HPDE6-E6E7 (cell line): Measurements from ENCODE around the gene IQSEC1.

ENCODE experiments used
- DNase-seq: peaks from one replicate; pipeline ENCODE4 v3.0.0; 2011; ENCODE audit warnings: missing footprints; ENCODE audit errors: extremely low spot score

The IQSEC1 gene

GRCh38 chr3:13068269-13069010 lies 4.8 kb downstream of the IQSEC1 start:
- DNase-seq: no peak

- DNase-seq: no peak
Observed at GRCh38 chr3:13067778-13068177, 5.5 kb downstream of the IQSEC1 start.

GRCh38 chr3:13066834-13067233 lies 6.4 kb downstream of the IQSEC1 start:
- no peak for DNase-seq

- no peak for DNase-seq
Observed at GRCh38 chr3:13066236-13066635, 7.0 kb downstream of the IQSEC1 start.

- DNase-seq: no peak
Observed at GRCh38 chr3:13065727-13066126, 7.5 kb downstream of the IQSEC1 start.

- DNase-seq: no peak
Observed at GRCh38 chr3:13064964-13065363, 8.3 kb downstream of the IQSEC1 start.

- DNase-seq: no peak
Observed at GRCh38 chr3:13064159-13064868, 8.9 kb downstream of the IQSEC1 start.

- no peak for DNase-seq
Observed at GRCh38 chr3:13063225-13063624, 10.0 kb downstream of the IQSEC1 start.

GRCh38 chr3:13062647-13063046 lies 10.6 kb downstream of the IQSEC1 start:
- no peak for DNase-seq

GRCh38 chr3:13060341-13060910 lies 12.8 kb downstream of the IQSEC1 start:
- no peak for DNase-seq

GRCh38 chr3:13058346-13059120 lies 14.7 kb downstream of the IQSEC1 start:
- no peak for DNase-seq

- no peak for DNase-seq
Observed at GRCh38 chr3:13057282-13058040, 15.8 kb downstream of the IQSEC1 start.

GRCh38 chr3:13055634-13056033 lies 17.6 kb downstream of the IQSEC1 start:
- no peak for DNase-seq

GRCh38 chr3:13054341-13055285 lies 18.6 kb downstream of the IQSEC1 start:
- no peak for DNase-seq

GRCh38 chr3:13053893-13054292 lies 19.3 kb downstream of the IQSEC1 start:
- DNase-seq: no peak

GRCh38 chr3:13053420-13053819 lies 19.8 kb downstream of the IQSEC1 start:
- no peak for DNase-seq

GRCh38 chr3:13052191-13052820 lies 20.9 kb downstream of the IQSEC1 start:
- no peak for DNase-seq

- no peak for DNase-seq
Observed at GRCh38 chr3:13051581-13051980, 21.6 kb downstream of the IQSEC1 start.

GRCh38 chr3:13051066-13051465 lies 22.2 kb downstream of the IQSEC1 start:
- no peak for DNase-seq

GRCh38 chr3:13050446-13050845 lies 22.8 kb downstream of the IQSEC1 start:
- DNase-seq: no peak
